ENCODE results near the gene MACROH2A2. TPM values are rescaled to one million over a fixed set of nuclear protein-coding genes. Genes with fewer than 3 reads are reported as not detected.

MACROH2A2 gene
- total RNA-seq (2021; ENCODE audit: unreplicated experiment) (3.0 TPM), Bru-seq, nascent RNA (percentile 36 among the genes with signal in this experiment), BruChase-seq, experiment 1, labeled RNA remaining after a 2-hour chase (percentile 30 among the genes with signal in this experiment), BruChase-seq, experiment 2, labeled RNA remaining after a 6-hour chase (percentile 33 among the genes with signal in this experiment)
- polyA plus RNA-seq (2012; ENCODE audit: insufficient read length) = 2.5 TPM
- long read RNA-seq, transcript H2AFY2-201 (9 exons, 1,980 nt) = major isoform, 7 of 9 reads
- long read RNA-seq, partial matches to known transcripts = 0 of 9 reads
- long read RNA-seq, other reads (novel, unspliced or antisense) = 2 of 9 reads

DNA sequence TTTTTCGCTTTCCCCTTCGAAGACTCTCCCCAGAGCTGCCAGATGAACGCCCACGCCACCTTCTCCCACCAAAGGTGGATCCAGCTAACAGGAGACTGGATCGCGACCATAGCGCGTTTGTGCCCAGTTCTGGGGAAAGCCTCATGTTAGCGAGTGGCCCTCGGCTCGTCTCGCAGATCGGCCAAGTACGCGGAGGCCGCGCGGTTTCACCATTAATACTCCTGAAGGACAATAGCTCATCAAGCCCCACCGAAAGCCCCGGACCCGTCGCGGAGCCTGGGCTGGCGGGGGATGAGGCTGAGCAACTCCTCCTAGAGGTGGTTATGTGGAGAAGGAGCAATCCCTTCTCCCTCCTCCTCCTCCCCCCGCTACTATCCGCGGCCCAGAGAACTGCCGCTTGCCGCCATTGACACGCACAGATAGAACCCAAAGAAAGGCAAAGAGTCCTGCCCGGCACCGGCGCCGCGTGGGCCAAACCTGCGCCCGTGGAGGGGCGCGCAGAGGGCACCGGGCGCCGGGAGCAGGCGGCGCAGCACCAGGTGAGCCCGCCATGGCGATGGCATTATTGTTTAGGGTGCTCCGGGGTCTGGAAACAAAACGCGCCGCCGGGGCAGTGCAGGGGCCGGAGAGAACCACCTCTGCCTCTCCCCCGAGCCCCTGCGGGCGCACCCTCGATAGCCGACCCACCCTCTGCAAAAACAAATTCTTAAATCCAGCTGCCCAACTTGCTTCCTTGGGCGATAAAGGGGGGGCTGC lies at the start of gene MACROH2A2:
Gene MACROH2A2, plus strand, starts transcription at position 385 of the 756 bp plus-strand sequence. CDS start 22,813 bp downstream, outside the sequence.
- in situ Hi-C loops (cut with HindIII; ENCODE audit: low pct_unique_long_range_greater_than_20kb, low sequenced_read_pairs) (no loop called here), intact Hi-C loops (cut with micrococcal nuclease; ENCODE audit: unreplicated experiment) (no loop called here)

DNA sequence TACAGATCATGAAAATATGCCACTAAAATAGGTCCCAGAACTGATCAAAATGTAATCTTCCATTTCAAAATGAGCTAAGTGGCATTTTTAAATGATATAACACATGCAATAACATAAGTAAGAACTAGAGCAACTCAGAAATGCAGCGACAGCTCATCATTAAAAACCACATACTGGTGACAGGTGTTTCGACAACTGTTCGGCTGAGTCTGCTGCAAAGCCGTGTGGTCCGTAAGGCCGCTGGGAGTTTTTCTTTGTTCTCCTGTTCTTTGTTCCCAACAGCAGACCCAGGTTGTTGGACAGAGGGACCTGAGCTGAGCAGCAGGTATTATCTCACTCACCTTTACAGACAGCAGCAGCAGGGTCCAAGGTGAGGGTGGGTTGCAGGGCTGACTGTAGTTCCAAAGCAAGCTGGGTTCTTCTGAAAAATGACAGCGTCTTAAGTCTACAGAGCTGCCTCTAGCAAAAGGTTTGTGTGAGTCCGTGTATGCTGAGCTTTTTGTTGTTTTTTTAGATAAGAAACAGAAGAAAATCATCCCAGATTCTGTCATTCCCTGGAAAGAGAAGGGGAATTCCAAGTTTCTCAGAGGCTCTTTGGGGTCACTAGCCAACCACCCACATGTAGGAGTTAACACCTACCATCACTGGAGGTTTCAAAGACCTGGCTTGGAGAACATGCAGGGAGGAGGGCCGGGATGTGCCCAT lies 45.4 kb upstream of the MACROH2A2 start:
- no peak for ATAC-seq

More for the DNA sequence above, at the start of gene MACROH2A2:
- peak within 1 kb of the TSS; percentile 51 to 61 for H3K4me3 ChIP-seq (ENCODE audit: low read depth in 2 of 2, low read length in 2 of 2)
- peaks cover 6% of the 10 kb centered on the region; the same call in 1 of the 2 replicates for H3K36me3 ChIP-seq (ENCODE audit: control insufficient read depth, insufficient read depth, low read length)
- H3K27me3 ChIP-seq (ENCODE audit: control insufficient read depth, insufficient read depth, low read length) = peaks cover 67% of the 10 kb centered on the region
- no peak within 1 kb of the TSS for H3K27ac ChIP-seq (ENCODE audit: low read length)
- TF ChIP-seq, protein P1, sequence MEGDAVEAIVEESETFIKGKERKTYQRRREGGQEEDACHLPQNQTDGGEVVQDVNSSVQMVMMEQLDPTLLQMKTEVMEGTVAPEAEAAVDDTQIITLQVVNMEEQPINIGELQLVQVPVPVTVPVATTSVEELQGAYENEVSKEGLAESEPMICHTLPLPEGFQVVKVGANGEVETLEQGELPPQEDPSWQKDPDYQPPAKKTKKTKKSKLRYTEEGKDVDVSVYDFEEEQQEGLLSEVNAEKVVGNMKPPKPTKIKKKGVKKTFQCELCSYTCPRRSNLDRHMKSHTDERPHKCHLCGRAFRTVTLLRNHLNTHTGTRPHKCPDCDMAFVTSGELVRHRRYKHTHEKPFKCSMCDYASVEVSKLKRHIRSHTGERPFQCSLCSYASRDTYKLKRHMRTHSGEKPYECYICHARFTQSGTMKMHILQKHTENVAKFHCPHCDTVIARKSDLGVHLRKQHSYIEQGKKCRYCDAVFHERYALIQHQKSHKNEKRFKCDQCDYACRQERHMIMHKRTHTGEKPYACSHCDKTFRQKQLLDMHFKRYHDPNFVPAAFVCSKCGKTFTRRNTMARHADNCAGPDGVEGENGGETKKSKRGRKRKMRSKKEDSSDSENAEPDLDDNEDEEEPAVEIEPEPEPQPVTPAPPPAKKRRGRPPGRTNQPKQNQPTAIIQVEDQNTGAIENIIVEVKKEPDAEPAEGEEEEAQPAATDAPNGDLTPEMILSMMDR (IDR thresholded peaks at IDR 0.05) = peak; percentile 70
- TF ChIP-seq SIN3A (IDR thresholded peaks at IDR 0.05; ENCODE audit: borderline replicate concordance, insufficient read depth, low read depth, low read length) = no peak
- TF ChIP-seq POLR2AphosphoS5 (IDR thresholded peaks at IDR 0.05; ENCODE audit: low read depth, low read length) = no peak
- no peak for DNase-seq (ENCODE audit: low read depth, low spot score)
- CTCF ChIA-PET = no interaction called here
- POLR2A ChIA-PET = no interaction called here
- peak; percentile 92 for ATAC-seq
- H3K4me1 ChIP-seq (ENCODE audit: control insufficient read depth, insufficient read depth, low read length) = peaks cover 5% of the 10 kb centered on the region; the same call in 1 of the 2 replicates
- BruUV-seq (replicated peaks) = no TSS peak
- H3K9me3 ChIP-seq (ENCODE audit: control insufficient read depth, insufficient read depth, low read depth, low read length) = no peaks in the 10 kb centered on the region

More for the DNA sequence above, 45.4 kb upstream of the MACROH2A2 start:
- Histone ChIP-seq H3K4me1 (ENCODE audit: control insufficient read depth, insufficient read depth, low read length) (no peaks in the 10 kb centered on the region), H3K27me3 (ENCODE audit: control insufficient read depth, insufficient read depth, low read length) (peaks cover 51% of the 10 kb centered on the region), H3K36me3 (ENCODE audit: control insufficient read depth, insufficient read depth, low read length) (no peaks in the 10 kb centered on the region), H3K27ac (ENCODE audit: low read length) (no peak overlapping the region), H3K4me3 (ENCODE audit: low read depth in 2 of 2, low read length in 2 of 2) (no peak overlapping the region), H3K9me3 (ENCODE audit: control insufficient read depth, insufficient read depth, low read depth, low read length) (no peaks in the 10 kb centered on the region)
- POLR2A ChIA-PET = no interaction called here
- in situ Hi-C loops (cut with HindIII; ENCODE audit: low pct_unique_long_range_greater_than_20kb, low sequenced_read_pairs) = no loop called here
- TF ChIP-seq POLR2AphosphoS5 (IDR thresholded peaks at IDR 0.05; ENCODE audit: low read depth, low read length) (no peak), TCF7L2 (IDR thresholded peaks at IDR 0.05; ENCODE audit: low read depth, low read length) (no peak), SIN3A (IDR thresholded peaks at IDR 0.05; ENCODE audit: borderline replicate concordance, insufficient read depth, low read depth, low read length) (no peak)
- TF ChIP-seq, protein P2, sequence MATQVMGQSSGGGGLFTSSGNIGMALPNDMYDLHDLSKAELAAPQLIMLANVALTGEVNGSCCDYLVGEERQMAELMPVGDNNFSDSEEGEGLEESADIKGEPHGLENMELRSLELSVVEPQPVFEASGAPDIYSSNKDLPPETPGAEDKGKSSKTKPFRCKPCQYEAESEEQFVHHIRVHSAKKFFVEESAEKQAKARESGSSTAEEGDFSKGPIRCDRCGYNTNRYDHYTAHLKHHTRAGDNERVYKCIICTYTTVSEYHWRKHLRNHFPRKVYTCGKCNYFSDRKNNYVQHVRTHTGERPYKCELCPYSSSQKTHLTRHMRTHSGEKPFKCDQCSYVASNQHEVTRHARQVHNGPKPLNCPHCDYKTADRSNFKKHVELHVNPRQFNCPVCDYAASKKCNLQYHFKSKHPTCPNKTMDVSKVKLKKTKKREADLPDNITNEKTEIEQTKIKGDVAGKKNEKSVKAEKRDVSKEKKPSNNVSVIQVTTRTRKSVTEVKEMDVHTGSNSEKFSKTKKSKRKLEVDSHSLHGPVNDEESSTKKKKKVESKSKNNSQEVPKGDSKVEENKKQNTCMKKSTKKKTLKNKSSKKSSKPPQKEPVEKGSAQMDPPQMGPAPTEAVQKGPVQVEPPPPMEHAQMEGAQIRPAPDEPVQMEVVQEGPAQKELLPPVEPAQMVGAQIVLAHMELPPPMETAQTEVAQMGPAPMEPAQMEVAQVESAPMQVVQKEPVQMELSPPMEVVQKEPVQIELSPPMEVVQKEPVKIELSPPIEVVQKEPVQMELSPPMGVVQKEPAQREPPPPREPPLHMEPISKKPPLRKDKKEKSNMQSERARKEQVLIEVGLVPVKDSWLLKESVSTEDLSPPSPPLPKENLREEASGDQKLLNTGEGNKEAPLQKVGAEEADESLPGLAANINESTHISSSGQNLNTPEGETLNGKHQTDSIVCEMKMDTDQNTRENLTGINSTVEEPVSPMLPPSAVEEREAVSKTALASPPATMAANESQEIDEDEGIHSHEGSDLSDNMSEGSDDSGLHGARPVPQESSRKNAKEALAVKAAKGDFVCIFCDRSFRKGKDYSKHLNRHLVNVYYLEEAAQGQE (IDR thresholded peaks at IDR 0.05; ENCODE audit: insufficient read depth in 1 of 2, low read depth in 2 of 2, low read length in 1 of 2) = no peak
- TF ChIP-seq, protein P1 (IDR thresholded peaks at IDR 0.05) = no peak
- no TSS peak for BruUV-seq (replicated peaks)
- CTCF ChIA-PET = no interaction called here
- DNase-seq (ENCODE audit: low read depth, low spot score) = no peak
- intact Hi-C loops (cut with micrococcal nuclease; ENCODE audit: unreplicated experiment) = no loop called here
